B cell (primary cell): ENCODE results near the gene S1PR2. TPM values are rescaled to one million over a fixed set of nuclear protein-coding genes. Genes with fewer than 3 reads are reported as not detected.
A peak's percentile ranks its signal among the peaks of the same experiment; 100 is the strongest.

Experiments used
- ATAC-seq: fragments of 200-7000 bp; cut with Tn5 transposase; one replicate; pipeline ENCODE4 v1.10.0; 2021; ENCODE audit warnings: low read depth, mild to moderate bottlenecking, moderate number of reproducible peaks, moderate library complexity
- CTCF ChIA-PET: fragments of 350-600 bp; sonication (Branson Sonifier 250); formaldehyde crosslinking; loops from one replicate; lab custom pipeline; 2021; ENCODE audit warnings: antibody characterized with exemption, inconsistent platforms; lab: Charles Lee
- POLR2A ChIA-PET: fragments of 350-600 bp; sonication (Branson Sonifier 250); formaldehyde crosslinking; loops from one replicate; lab custom pipeline; 2021; ENCODE audit warnings: antibody characterized with exemption; lab: Charles Lee
- DNase-seq: peaks from one replicate; pipeline ENCODE4 v3.0.0; 2013
- H2AFZ ChIP-seq: 2 replicates; pipeline ENCODE4 v1.6.1; 2012; ENCODE audit warnings: mild to moderate bottlenecking, low read depth, low read length; ENCODE audit not compliant: insufficient read depth, poor library complexity, severe bottlenecking
- H3K27ac ChIP-seq, 2 donors: 1 replicate in 1 of 2; 2 replicates in 1 of 2; pipeline ENCODE4 v1.5.1; 2012 to 2013; ENCODE audit warnings: low read length in 2 of 2, mild to moderate bottlenecking in 2 of 2, moderate library complexity in 1 of 2
- H3K27me3 ChIP-seq, 4 experiments: fragments of 200-600 bp in 1 of 4; sonication (generic) in 1 of 4; replicated peaks in 1 of 4; 1 replicate in 2 of 4; 2 replicates in 2 of 4; pipeline versions ENCODE4 v1.6.1 to v1.7.0; 2013 to 2016; ENCODE audit warnings: low read length in 3 of 4, mild to moderate bottlenecking in 2 of 4, mixed read lengths in 1 of 4, moderate library complexity in 1 of 4; ENCODE audit not compliant: insufficient read depth in 4 of 4, control insufficient read depth in 3 of 4; ENCODE audit errors: control extremely low read depth in 1 of 4
- H3K36me3 ChIP-seq, 2 experiments: replicated peaks in 1 of 2; 1 replicate in 1 of 2; 2 replicates in 1 of 2; pipeline versions ENCODE4 v1.6.1 to v1.7.1; 2013; ENCODE audit warnings: low read length in 1 of 2; ENCODE audit not compliant: insufficient read depth in 2 of 2, control insufficient read depth in 1 of 2; ENCODE audit errors: control extremely low read depth in 1 of 2, extremely low read depth in 1 of 2
- H3K4me1 ChIP-seq, 2 donors: fragments of 200-600 bp in 1 of 2; sonication (generic) in 1 of 2; 1 replicate in 1 of 2; 2 replicates in 1 of 2; pipeline versions ENCODE4 v1.5.1 to v1.6.1; 2013 to 2017; ENCODE audit warnings: low read length in 2 of 2; ENCODE audit not compliant: control insufficient read depth in 2 of 2, insufficient read depth in 2 of 2
- H3K4me2 ChIP-seq: replicated peaks from 2 replicates; pipeline ENCODE3; 2012; ENCODE audit warnings: mild to moderate bottlenecking, low read depth, low read length; ENCODE audit not compliant: poor library complexity, severe bottlenecking
- H3K4me3 ChIP-seq, 5 experiments: fragments of 200-600 bp in 1 of 5; sonication (generic) in 1 of 5; 1 replicate in 3 of 5; 2 replicates in 2 of 5; pipeline versions ENCODE4 v1.5.1 to v1.7.0; 2011 to 2016; ENCODE audit warnings: low read length in 4 of 5, mild to moderate bottlenecking in 4 of 5, low read depth in 2 of 5, control low read depth in 1 of 5, moderate library complexity in 1 of 5; ENCODE audit not compliant: insufficient read depth in 1 of 5; ENCODE audit errors: control extremely low read depth in 1 of 5, extremely low read depth in 1 of 5
- H3K79me2 ChIP-seq: fragments of 200-600 bp; sonication (generic); one replicate; pipeline ENCODE4 v1.6.0; 2016; ENCODE audit warnings: low read length; ENCODE audit not compliant: control insufficient read depth, insufficient read depth
- H3K9ac ChIP-seq: fragments of 200-600 bp; sonication (generic); 2 replicates; pipeline ENCODE4 v1.6.1; 2017; ENCODE audit warnings: mild to moderate bottlenecking, low read length, moderate library complexity
- H3K9me3 ChIP-seq, 3 donors: one replicate each; pipeline versions ENCODE4 v1.6.1 to v1.7.1; 2013; ENCODE audit warnings: low read length in 2 of 3; ENCODE audit not compliant: control insufficient read depth in 2 of 3, insufficient read depth in 1 of 3; ENCODE audit errors: control extremely low read depth in 1 of 3
- H4K20me1 ChIP-seq: 2 replicates; pipeline ENCODE4 v1.6.0; 2012; ENCODE audit warnings: mild to moderate bottlenecking, low read length; ENCODE audit not compliant: insufficient read depth, control insufficient read depth, poor library complexity, severe bottlenecking
- H3K27ac Mint-ChIP-seq: one replicate; pipeline ENCODE4 v1.8.0; 2021; ENCODE audit warnings: mixed read lengths
- H3K27me3 Mint-ChIP-seq: one replicate; pipeline ENCODE4 v1.8.0; 2021; ENCODE audit warnings: mixed read lengths
- H3K4me1 Mint-ChIP-seq: one replicate; pipeline ENCODE4 v1.8.0; 2021; ENCODE audit warnings: mixed read lengths
- H3K4me3 Mint-ChIP-seq: one replicate; pipeline ENCODE4 v1.8.0; 2021; ENCODE audit warnings: mixed read lengths
- H3K9me3 Mint-ChIP-seq: one replicate; pipeline ENCODE4 v1.8.0; 2022; ENCODE audit warnings: mixed read lengths; ENCODE audit not compliant: insufficient read depth
- EZH2 ChIP-seq: IDR thresholded peaks from 2 replicates; pipeline ENCODE4 v1.6.1; 2012; ENCODE audit warnings: borderline replicate concordance, low read depth, mild to moderate bottlenecking, moderate library complexity, low read length; ENCODE audit not compliant: insufficient read depth, poor library complexity, severe bottlenecking
- WGBS: methylation state at CpG from one replicate; pipeline ENCODE4 v1.1.5; 2013; ENCODE audit warnings: missing lambda C conversion rate; ENCODE audit not compliant: insufficient coverage; 5-methylcytosine and 5-hydroxymethylcytosine counted together
- intact Hi-C: fragments of 100-400 bp; cut with micrococcal nuclease; formaldehyde crosslinking; loops from one replicate; pipeline ENCODE4 v1.10.0; 2022
- polyA plus RNA-seq: library from polyadenylated mRNA; depleted of rRNA; stranded (reverse); fragments of >200 nt; gene quantifications from 2 replicates; pipeline ENCODE4 v1.2.3, GENCODE V29; 2012
- total RNA-seq, 2 donors: library from RNA; stranded (reverse); fragments of 120-200 nt in 1 of 2; gene quantifications; 1 replicate in 1 of 2; 2 replicates in 1 of 2; pipeline versions ENCODE4 v1.2.3 to v1.2.4, GENCODE V29; 2013 to 2022
- TF ChIP-seq, protein P1 (sequence below): fragments of 200-600 bp; IDR thresholded peaks from one replicate; pipeline ENCODE4 v1.8.0; 2022; ENCODE audit warnings: antibody characterized with exemption, mild to moderate bottlenecking

S1PR2 gene
- total and polyA plus RNA-seq, 2 donors (not counting 1 experiment from before 2014, with no cell fraction given): 1.8 to 4.4 TPM

- Histone ChIP-seq H3K9me3 (peaks cover 0 to 6% (median 0%) of the 10 kb centered on the region in 3 donors), H3K4me1 (peaks cover 43 to 77% of the 10 kb centered on the region in 2 donors), H3K27ac (no peak overlapping the region), H3K36me3 (no peaks in the 10 kb centered on the region), H3K27me3 (no peaks in the 10 kb centered on the region), H4K20me1 (no peaks in the 10 kb centered on the region), H3K4me3 (no peak overlapping the region), H3K79me2 (peaks cover 2% of the 10 kb centered on the region), H3K4me2 (peak overlapping the region; percentile 36), H2AFZ (no peak overlapping the region), H3K9ac (no peak overlapping the region)
- H3K27me3 Mint-ChIP-seq: no peaks in the 10 kb centered on the region
- H3K4me1 Mint-ChIP-seq: peaks cover 59% of the 10 kb centered on the region
- H3K27ac Mint-ChIP-seq: peak overlapping the region; percentile 96
- ChIA-PET CTCF (interaction anchor here (0.6 to 13.7 kb wide), 6 partner anchors 13 to 618 kb away, joined by 3 to 236 read pairs (median 4); partner anchors contain the start of gene MRPL4), POLR2A (interaction anchor here (0.7 to 2.2 kb wide), 2 partner anchors 10 to 44 kb away, joined by 3 to 13 read pairs; no protein-coding TSS in a partner anchor)
- peak overlapping the region; percentile 59 for H3K4me3 Mint-ChIP-seq
- TF ChIP-seq, protein P1, sequence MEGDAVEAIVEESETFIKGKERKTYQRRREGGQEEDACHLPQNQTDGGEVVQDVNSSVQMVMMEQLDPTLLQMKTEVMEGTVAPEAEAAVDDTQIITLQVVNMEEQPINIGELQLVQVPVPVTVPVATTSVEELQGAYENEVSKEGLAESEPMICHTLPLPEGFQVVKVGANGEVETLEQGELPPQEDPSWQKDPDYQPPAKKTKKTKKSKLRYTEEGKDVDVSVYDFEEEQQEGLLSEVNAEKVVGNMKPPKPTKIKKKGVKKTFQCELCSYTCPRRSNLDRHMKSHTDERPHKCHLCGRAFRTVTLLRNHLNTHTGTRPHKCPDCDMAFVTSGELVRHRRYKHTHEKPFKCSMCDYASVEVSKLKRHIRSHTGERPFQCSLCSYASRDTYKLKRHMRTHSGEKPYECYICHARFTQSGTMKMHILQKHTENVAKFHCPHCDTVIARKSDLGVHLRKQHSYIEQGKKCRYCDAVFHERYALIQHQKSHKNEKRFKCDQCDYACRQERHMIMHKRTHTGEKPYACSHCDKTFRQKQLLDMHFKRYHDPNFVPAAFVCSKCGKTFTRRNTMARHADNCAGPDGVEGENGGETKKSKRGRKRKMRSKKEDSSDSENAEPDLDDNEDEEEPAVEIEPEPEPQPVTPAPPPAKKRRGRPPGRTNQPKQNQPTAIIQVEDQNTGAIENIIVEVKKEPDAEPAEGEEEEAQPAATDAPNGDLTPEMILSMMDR: no peak
- TF ChIP-seq EZH2: no peak
- DNase-seq (peak; percentile 16), ATAC-seq (no peak)
- intact Hi-C loops: no loop called here
- H3K9me3 Mint-ChIP-seq: no peaks in the 10 kb centered on the region
- WGBS: no CpG with 5 or more reads among the region's 4 CpGs
Observed at GRCh38 chr19:10235003-10235402, 3.9 kb upstream of the S1PR2 start.

DNA sequence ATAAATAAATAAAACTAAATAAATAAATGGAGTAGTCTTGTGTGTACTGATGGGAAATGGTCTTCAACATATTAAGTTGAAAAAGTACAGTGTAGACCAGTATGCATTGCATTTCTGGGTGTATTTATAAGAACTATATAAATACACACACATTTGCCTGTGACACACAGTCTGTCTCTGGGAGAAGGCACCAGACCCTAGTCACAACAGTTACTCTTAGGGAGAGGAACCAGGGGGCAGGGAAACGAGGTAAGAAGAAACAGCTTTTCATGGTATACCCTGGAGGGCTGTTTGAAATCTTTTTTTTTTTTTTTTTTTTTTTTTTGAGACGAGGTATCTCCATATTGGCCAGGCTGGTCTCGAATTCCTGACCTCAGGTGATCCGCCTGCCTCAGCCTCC lies 2.8 kb upstream of the S1PR2 start:
- H3K4me1 Mint-ChIP-seq: peaks cover 59% of the 10 kb centered on the region
- Histone ChIP-seq H3K4me3 (no peak overlapping the region), H3K36me3 (no peaks in the 10 kb centered on the region), H3K79me2 (peaks cover 6% of the 10 kb centered on the region), H3K9ac (no peak overlapping the region), H3K9me3 (peaks cover 0 to 3% (median 0%) of the 10 kb centered on the region in 3 donors), H4K20me1 (no peaks in the 10 kb centered on the region), H3K27me3 (no peaks in the 10 kb centered on the region), H3K27ac (no peak overlapping the region), H3K4me2 (no peak overlapping the region), H3K4me1 (peaks cover 42 to 78% of the 10 kb centered on the region in 2 donors), H2AFZ (no peak overlapping the region)
- intact Hi-C loops: no loop called here
- H3K27me3 Mint-ChIP-seq: no peaks in the 10 kb centered on the region
- H3K27ac Mint-ChIP-seq: peak overlapping the region; percentile 32
- no peaks in the 10 kb centered on the region for H3K9me3 Mint-ChIP-seq
- WGBS: 17% methylated on average over 1 of the region's 4 CpGs
- TF ChIP-seq, protein P1: no peak
- TF ChIP-seq EZH2: no peak
- ATAC-seq: no peak
- POLR2A ChIA-PET: interaction anchor here (0.7 kb wide), 1 partner anchor 133 kb away, joined by 6 read pairs; no protein-coding TSS in a partner anchor
- CTCF ChIA-PET: interaction anchor here (0.6 to 13.7 kb wide), 4 partner anchors 14 to 156 kb away, joined by 3 to 236 read pairs (median 4); partner anchors contain the start of gene MRPL4
- DNase-seq: no peak
- H3K4me3 Mint-ChIP-seq: no peak overlapping the region
